ENCODE data around the gene TIGIT.

TIGIT gene

GRCh38 chr3:114355653-114356052 is 61.8 kb downstream of the TIGIT start:
- no peak for DNase-seq (ENCODE audit: low spot score)

- DNase-seq (ENCODE audit: low spot score): no peak
Measured at GRCh38 chr3:114356066-114356465, 62.2 kb downstream of the TIGIT start.

- DNase-seq (ENCODE audit: low spot score): no peak
Measured at GRCh38 chr3:114356525-114356924, 62.7 kb downstream of the TIGIT start.

Data from NAMALWA (cell line).